Measurements from ENCODE around the gene STK32B.

Gene STK32B

DNA sequence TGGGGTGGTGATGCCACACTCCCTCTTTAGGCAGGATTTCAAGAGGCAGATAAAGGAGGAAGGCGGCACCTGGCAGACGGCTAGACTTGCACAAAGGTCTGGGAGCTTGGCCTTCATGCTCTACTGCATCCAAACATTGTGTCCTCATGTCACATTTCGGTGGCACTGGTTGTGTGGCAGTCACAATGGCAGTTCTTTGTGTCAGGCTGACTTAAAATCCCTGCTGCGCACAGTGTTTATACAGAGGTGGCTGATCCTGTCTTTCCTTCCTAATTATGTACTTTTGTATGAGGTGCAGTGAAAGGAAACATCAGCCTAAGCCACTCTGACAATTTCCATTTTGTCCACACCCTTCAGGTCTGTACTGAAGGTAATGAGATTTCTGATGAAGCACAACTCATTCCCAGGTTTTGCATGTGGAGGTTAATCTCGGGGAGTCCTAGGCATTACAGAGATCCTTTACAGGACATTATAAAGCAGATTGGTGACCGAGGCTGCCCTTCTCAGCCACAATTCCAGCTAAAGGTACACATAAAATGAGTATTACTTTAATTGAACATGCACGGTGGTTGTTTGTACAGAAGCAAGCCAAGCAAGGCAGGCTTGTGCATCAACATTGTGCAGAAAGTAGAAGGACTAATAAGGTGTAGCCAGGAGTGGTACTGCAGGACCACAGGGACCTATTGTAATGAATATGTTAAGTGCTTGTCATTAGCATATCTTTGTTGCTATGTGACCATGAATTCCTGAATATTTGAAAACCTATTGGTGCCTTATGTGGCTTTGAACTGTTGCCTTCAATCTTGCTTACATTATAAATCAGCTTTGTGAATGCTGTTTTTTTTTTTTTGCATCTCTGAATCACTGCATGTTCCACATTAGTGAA lies 147.6 kb downstream of the STK32B start:
- TF ChIP-seq, protein P1, sequence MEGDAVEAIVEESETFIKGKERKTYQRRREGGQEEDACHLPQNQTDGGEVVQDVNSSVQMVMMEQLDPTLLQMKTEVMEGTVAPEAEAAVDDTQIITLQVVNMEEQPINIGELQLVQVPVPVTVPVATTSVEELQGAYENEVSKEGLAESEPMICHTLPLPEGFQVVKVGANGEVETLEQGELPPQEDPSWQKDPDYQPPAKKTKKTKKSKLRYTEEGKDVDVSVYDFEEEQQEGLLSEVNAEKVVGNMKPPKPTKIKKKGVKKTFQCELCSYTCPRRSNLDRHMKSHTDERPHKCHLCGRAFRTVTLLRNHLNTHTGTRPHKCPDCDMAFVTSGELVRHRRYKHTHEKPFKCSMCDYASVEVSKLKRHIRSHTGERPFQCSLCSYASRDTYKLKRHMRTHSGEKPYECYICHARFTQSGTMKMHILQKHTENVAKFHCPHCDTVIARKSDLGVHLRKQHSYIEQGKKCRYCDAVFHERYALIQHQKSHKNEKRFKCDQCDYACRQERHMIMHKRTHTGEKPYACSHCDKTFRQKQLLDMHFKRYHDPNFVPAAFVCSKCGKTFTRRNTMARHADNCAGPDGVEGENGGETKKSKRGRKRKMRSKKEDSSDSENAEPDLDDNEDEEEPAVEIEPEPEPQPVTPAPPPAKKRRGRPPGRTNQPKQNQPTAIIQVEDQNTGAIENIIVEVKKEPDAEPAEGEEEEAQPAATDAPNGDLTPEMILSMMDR (IDR thresholded peaks at IDR 0.05; ENCODE audit: low read length, missing control alignments), result no peak
- no peak for DNase-seq (ENCODE audit: low read depth)
- H3K4me3 ChIP-seq (replicated peaks; ENCODE audit: low read depth, low read length), result no peak overlapping the region

DNA sequence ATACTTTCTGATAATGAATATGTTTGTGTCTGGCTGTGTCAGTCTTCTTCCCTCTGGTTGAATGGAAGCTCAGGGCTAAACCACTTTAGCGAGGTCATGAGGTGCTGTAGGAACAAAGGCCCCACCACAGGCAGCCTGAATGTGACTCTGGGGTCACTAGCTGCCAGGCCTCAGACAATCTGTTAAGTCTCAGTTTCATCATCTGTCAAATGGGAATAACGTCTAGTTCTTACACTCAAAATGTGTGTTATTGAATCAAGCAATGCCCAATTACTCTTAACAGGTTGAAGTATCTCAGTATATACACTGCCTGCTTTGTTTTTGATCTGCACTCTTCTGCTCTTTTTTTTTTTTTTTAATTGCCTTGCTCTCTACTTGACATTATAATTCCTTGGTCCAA lies 148.6 kb downstream of the STK32B start:
- TF ChIP-seq, protein P1 (IDR thresholded peaks at IDR 0.05; ENCODE audit: low read length, missing control alignments), result no peak
- DNase-seq (ENCODE audit: low read depth), result no peak
- H3K4me3 ChIP-seq (replicated peaks; ENCODE audit: low read depth, low read length), result no peak overlapping the region

DNA sequence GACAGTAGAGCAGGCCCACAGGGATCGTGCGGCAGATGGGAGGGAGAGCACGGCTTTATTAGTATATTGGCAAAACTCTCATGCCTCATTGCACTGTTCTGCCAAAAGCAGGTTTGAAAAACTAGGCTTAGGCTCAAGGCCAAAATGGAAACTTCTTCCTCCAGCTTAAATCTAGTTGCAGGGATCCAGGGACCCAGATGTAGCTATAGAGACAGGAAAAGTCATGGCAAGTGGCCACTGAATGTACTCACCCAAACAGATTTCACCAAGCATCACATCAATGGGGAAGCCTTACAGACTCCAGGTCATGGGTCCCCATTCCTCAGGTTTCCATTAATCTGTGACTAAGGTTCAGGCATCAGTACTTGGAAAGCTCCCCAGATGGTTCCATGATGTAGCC lies 149.2 kb downstream of the STK32B start:
- TF ChIP-seq, protein P1 (IDR thresholded peaks at IDR 0.05; ENCODE audit: low read length, missing control alignments), result no peak
- DNase-seq (ENCODE audit: low read depth), result no peak
- H3K4me3 ChIP-seq (replicated peaks; ENCODE audit: low read depth, low read length), result no peak overlapping the region

DNA sequence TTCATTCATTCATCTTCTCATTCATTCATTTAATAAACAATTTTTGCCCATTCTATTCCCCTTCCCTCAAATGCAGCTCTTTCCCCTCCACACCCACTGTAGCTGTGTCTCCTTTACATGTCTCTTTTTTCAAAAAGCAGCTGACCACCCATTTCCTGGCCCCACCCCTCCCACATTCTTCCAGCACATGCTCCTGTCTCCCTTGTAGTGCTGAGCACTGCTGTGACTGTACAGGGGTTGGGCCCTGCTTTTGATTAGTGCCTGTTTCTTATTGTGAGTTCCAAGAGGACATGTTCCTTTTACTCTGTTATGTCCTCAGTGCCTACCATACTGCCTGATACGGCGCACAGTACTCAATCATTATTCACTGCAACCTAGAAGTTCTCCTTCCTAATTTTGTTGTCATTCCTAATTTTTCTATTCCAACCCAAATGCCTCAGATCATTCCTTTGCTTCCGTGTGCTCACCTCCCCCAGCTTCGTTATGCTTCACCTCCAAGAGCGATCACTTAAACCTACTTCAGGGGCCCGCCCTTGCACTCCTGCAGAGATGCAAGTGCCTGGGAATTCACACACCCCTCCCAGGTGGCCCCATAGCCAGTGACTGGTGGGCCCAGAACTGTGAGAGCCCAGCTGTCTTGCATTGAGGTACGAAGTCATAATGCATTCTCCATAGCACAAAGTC lies 152.2 kb downstream of the STK32B start:
- DNase-seq (ENCODE audit: low read depth), result no peak
- TF ChIP-seq, protein P1 (IDR thresholded peaks at IDR 0.05; ENCODE audit: low read length, missing control alignments), result no peak
- H3K4me3 ChIP-seq (replicated peaks; ENCODE audit: low read depth, low read length), result no peak overlapping the region

DNA sequence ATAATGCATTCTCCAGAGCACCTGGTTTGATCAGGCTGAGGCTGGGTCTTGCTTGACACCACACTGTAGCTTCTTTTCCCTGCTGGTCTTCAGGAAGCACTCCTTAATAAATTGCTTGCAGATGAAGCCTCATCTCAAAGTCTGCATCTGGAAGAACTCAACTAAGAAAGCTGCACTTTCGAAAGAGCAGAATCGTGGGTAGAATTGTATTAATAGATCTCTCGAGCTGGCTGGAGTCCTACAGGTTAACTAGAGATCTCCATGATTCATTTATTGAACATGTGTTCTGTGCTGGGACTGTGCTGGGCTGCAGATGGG lies 152.7 kb downstream of the STK32B start:
- H3K4me3 ChIP-seq (replicated peaks; ENCODE audit: low read depth, low read length), result no peak overlapping the region
- TF ChIP-seq, protein P1 (IDR thresholded peaks at IDR 0.05; ENCODE audit: low read length, missing control alignments), result no peak
- no peak for DNase-seq (ENCODE audit: low read depth)

DNA sequence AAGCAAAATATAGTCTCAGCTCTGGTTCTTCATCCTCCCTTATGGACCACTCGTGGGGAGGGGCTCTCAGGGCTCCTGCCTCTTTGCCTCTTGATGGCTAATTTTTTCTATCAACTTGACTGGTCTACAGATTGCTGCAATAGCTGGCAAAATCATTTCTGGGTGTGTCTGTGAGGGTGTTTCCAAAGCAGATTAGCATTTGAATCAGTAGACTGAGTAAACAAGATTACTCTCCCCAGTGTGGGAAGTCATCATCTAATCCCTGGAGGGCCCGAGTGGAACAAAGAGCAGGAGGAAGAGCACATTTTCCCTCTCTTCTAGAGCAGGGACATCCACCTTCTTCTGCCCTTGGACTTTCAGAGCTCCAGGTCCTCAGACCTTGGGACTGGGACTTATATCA lies 153.5 kb downstream of the STK32B start:
- no peak overlapping the region for H3K4me3 ChIP-seq (replicated peaks; ENCODE audit: low read depth, low read length)
- TF ChIP-seq, protein P1 (IDR thresholded peaks at IDR 0.05; ENCODE audit: low read length, missing control alignments), result no peak
- no peak for DNase-seq (ENCODE audit: low read depth)
